HEK293T (cell line): ENCODE results near the gene ORC1.
"Not testable (repeated sequence)": the region's sequence is repeated elsewhere in the genome, so short reads cannot be mapped to it uniquely, and the experiment has no call there.

Source experiments
- CTCF ChIA-PET: fragments of 350-600 bp; formaldehyde crosslinking; extraction: SDS; loops from one replicate; lab custom pipeline; 2021; ENCODE audit warnings: antibody characterized with exemption, inconsistent platforms; lab: Yijun Ruan, JAX
- POLR2A ChIA-PET: fragments of 350-600 bp; formaldehyde crosslinking; extraction: SDS; loops from one replicate; lab custom pipeline; 2020; ENCODE audit warnings: antibody characterized with exemption, inconsistent platforms; lab: Yijun Ruan, JAX
- DNase-seq: peaks from one replicate; pipeline ENCODE4 v3.0.0; 2012; ENCODE audit warnings: mixed read lengths; ENCODE audit errors: extremely low spot score
- ARNT ChIP-seq: fragments of 450-650 bp; IDR thresholded peaks from 2 replicates; pipeline ENCODE4 v1.6.1; 2017; ENCODE audit warnings: mild to moderate bottlenecking
- BHLHE40 ChIP-seq: fragments of 450-650 bp; IDR thresholded peaks from 2 replicates; pipeline ENCODE4 v1.6.1; 2016; ENCODE audit warnings: mild to moderate bottlenecking, moderate library complexity, borderline replicate concordance
- CTBP1 ChIP-seq: fragments of 450-650 bp; IDR thresholded peaks from 2 replicates; pipeline ENCODE4 v1.6.1; 2016; ENCODE audit warnings: borderline replicate concordance
- ELF4 ChIP-seq: fragments of 450-650 bp; IDR thresholded peaks from 2 replicates; pipeline ENCODE4 v1.6.1; 2017; ENCODE audit warnings: antibody characterized with exemption
- FOXA1 ChIP-seq: fragments of 450-650 bp; IDR thresholded peaks from 2 replicates; pipeline ENCODE4 v1.6.1; 2016; ENCODE audit warnings: mild to moderate bottlenecking
- FOXK2 ChIP-seq: fragments of 450-650 bp; IDR thresholded peaks from 2 replicates; pipeline ENCODE4 v1.6.1; 2016; ENCODE audit warnings: mild to moderate bottlenecking
- FOXM1 ChIP-seq: fragments of 450-650 bp; IDR thresholded peaks from 2 replicates; pipeline ENCODE4 v1.6.1; 2017; ENCODE audit warnings: mild to moderate bottlenecking, borderline replicate concordance
- HDGF ChIP-seq: fragments of 450-650 bp; IDR thresholded peaks from 2 replicates; pipeline ENCODE4 v1.6.1; 2017; ENCODE audit warnings: antibody characterized with exemption, borderline replicate concordance
- L3MBTL2 ChIP-seq: fragments of 450-650 bp; conservative IDR thresholded peaks from 2 replicates; pipeline ENCODE4 v1.6.1; 2016; ENCODE audit warnings: mild to moderate bottlenecking
- LEF1 ChIP-seq: fragments of 450-650 bp; IDR thresholded peaks from 2 replicates; pipeline ENCODE4 v1.6.1; 2017; ENCODE audit warnings: mild to moderate bottlenecking, borderline replicate concordance
- NFRKB ChIP-seq: fragments of 450-650 bp; IDR thresholded peaks from 2 replicates; pipeline ENCODE4 v1.6.1; 2016; ENCODE audit warnings: mild to moderate bottlenecking, moderate library complexity
- PKNOX1 ChIP-seq: fragments of 450-650 bp; IDR thresholded peaks from 2 replicates; pipeline ENCODE4 v1.6.1; 2016
- SP1 ChIP-seq: fragments of 450-650 bp; IDR thresholded peaks from 2 replicates; pipeline ENCODE4 v1.6.1; 2017
- SUZ12 ChIP-seq: fragments of 450-650 bp; IDR thresholded peaks from 2 replicates; pipeline ENCODE4 v1.6.1; 2016; ENCODE audit warnings: mild to moderate bottlenecking
- TARDBP ChIP-seq: fragments of 450-650 bp; IDR thresholded peaks from 2 replicates; pipeline ENCODE4 v1.6.1; 2016
- ZNF384 ChIP-seq: fragments of 450-650 bp; IDR thresholded peaks from 2 replicates; pipeline ENCODE4 v1.6.1; 2016

Gene ORC1

DNA sequence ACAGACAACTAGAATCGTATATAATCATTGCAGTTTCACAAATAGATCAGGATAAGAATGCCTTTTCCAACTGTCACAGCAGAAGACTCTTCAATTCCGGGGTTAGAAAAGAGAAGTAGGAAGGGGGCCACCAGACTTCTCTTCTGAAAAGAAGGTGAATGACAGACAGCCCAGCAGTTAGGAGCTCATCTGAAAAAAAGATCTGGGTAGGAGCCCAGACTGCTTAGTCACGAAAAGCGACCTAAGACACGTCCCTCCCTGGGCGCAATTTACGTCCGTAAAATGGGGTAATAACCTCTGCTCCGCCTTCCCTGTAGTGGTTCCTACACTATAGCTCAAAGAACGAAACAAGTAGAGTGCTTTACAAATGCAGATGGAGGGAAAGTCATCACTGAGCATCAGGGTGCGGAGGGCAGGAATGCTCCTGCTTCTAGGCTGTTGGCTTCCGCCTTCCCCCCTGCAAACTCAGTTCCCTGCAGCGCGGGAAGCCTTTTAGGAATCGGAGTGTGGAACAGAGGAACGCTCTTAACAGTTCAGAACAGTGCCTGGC is 582 bp downstream of the ORC1 start:
- CTCF ChIA-PET: interaction anchor here (1.1 kb wide), 1 partner anchor 264 kb away, joined by 3 read pairs; no protein-coding TSS in a partner anchor
- peak; percentile 61 for DNase-seq
- POLR2A ChIA-PET: interaction anchor here (0.8 to 3.1 kb wide), 19 partner anchors 9 to 544 kb away, joined by 3 to 20 read pairs (median 4); partner anchors contain the start of genes CC2D1B and TUT4
- TF ChIP-seq PKNOX1 (peak; percentile 38; the same call in 1 of the 2 replicates), L3MBTL2 (no peak)

GRCh38 chr1:52402860-52403240 is 1.4 kb downstream of the ORC1 start:
- ChIA-PET POLR2A (interaction anchor here (2.3 kb wide), 1 partner anchor 8 kb away, joined by 18 read pairs; no protein-coding TSS in a partner anchor), CTCF (no interaction called here)
- no peak for DNase-seq
- TF ChIP-seq ARNT (no peak), FOXA1 (no peak), L3MBTL2 (no peak), FOXK2 (no peak), ZNF384 (no peak), CTBP1 (no peak), NFRKB (no peak), BHLHE40 (no peak), LEF1 (no peak), SP1 (no peak), SUZ12 (no peak)

- ChIA-PET CTCF (no interaction called here), POLR2A (no interaction called here)
- TF ChIP-seq HDGF (no peak), CTBP1 (no peak)
- DNase-seq: no peak
Measured at GRCh38 chr1:52400131-52400530, 4.1 kb downstream of the ORC1 start.

GRCh38 chr1:52399629-52400028 is 4.6 kb downstream of the ORC1 start:
- TF ChIP-seq SUZ12 (no peak), LEF1 (no peak), ELF4 (no peak), HDGF (no peak), FOXM1 (no peak), ARNT (no peak), NFRKB (no peak), L3MBTL2 (no peak), PKNOX1 (no peak), CTBP1 (no peak)
- POLR2A ChIA-PET: no interaction called here
- DNase-seq: no peak
- CTCF ChIA-PET: no interaction called here

DNA sequence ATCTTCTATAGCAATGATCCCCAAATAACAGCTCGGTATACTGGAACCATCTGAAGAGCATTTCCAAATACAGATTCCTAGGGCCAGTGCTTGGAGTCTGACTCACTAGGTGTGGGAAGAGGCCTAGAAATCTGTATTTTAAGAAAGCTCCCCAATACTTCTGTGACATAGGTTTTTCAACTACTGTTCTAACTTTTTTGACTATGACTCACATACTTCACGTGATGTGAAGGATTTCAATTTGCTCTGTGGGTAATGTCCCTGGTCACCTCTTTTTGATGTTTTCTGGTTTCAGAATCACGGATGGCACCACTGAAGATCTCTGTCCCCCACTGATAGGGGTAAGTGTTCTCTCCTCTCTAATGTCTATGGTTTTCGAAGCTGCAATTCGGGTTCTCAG is 11.0 kb downstream of the ORC1 start:
- POLR2A ChIA-PET: interaction anchor here (0.6 to 3.5 kb wide), 2 partner anchors 10 to 19 kb away, joined by 3 to 18 read pairs; partner anchors contain the start of genes ORC1 and PRPF38A
- TF ChIP-seq FOXA1: no peak
- TF ChIP-seq PKNOX1: no peak
- TF ChIP-seq L3MBTL2: no peak
- no peak for TF ChIP-seq ELF4
- TF ChIP-seq NFRKB: no peak
- TF ChIP-seq HDGF: no peak
- TF ChIP-seq SP1: no peak
- TF ChIP-seq LEF1: no peak
- TF ChIP-seq FOXM1: no peak
- no peak for TF ChIP-seq ARNT
- TF ChIP-seq BHLHE40: no peak
- TF ChIP-seq CTBP1: no peak
- TF ChIP-seq TARDBP: no peak
- no peak for TF ChIP-seq ZNF384
- no peak for TF ChIP-seq FOXK2
- no peak for TF ChIP-seq SUZ12
- CTCF ChIA-PET: interaction anchor here (0.7 kb wide), 1 partner anchor 490 kb away, joined by 3 read pairs; no protein-coding TSS in a partner anchor

GRCh38 chr1:52386458-52386857 is 17.8 kb downstream of the ORC1 start:
- CTCF ChIA-PET: no interaction called here
- no peak for DNase-seq
- POLR2A ChIA-PET: no interaction called here
- TF ChIP-seq ELF4: no peak
- no peak for TF ChIP-seq LEF1

More for the DNA sequence above, 11.0 kb downstream of the ORC1 start:
- no peak for DNase-seq

- no peak for DNase-seq
- TF ChIP-seq SP1: no peak
- no peak for TF ChIP-seq PKNOX1
- TF ChIP-seq ARNT: no peak
- no peak for TF ChIP-seq L3MBTL2
- TF ChIP-seq FOXA1: no peak
- TF ChIP-seq NFRKB: no peak
- TF ChIP-seq ELF4: no peak
- no peak for TF ChIP-seq HDGF
- TF ChIP-seq CTBP1: no peak
- TF ChIP-seq BHLHE40: no peak
- TF ChIP-seq TARDBP: no peak
- TF ChIP-seq FOXM1: no peak
- TF ChIP-seq ZNF384: no peak
- no peak for TF ChIP-seq FOXK2
- no peak for TF ChIP-seq SUZ12
- TF ChIP-seq LEF1: no peak
- POLR2A ChIA-PET: no interaction called here
- CTCF ChIA-PET: no interaction called here
Measured at GRCh38 chr1:52385376-52385775, 18.8 kb downstream of the ORC1 start.

- POLR2A ChIA-PET: interaction anchor here (1.8 kb wide), 1 partner anchor 34 kb away, joined by 8 read pairs; the partner anchor contains the start of genes ORC1 and PRPF38A
- DNase-seq, CTCF ChIA-PET: not testable (repeated sequence)
Measured at GRCh38 chr1:52369851-52370250, 34.4 kb downstream of the ORC1 start.
